Prostate gland (tissue), 2 donors: ENCODE data around the gene RUSF1.

Experiments used
- CTCF ChIP-seq, 4 experiments: fragments of 200-600 bp in 2 of 4; fragments of 450-650 bp in 2 of 4; sonication (generic) in 2 of 4; IDR thresholded peaks; 1 replicate in 3 of 4; 2 replicates in 1 of 4; pipeline ENCODE4 v1.5.1; 2016 to 2019; ENCODE audit warnings: antibody characterized with exemption in 4 of 4, mild to moderate bottlenecking in 2 of 4, moderate library complexity in 2 of 4
- POLR2A ChIP-seq: fragments of 450-650 bp; IDR thresholded peaks from one replicate; pipeline ENCODE4 v1.6.1; 2016; ENCODE audit warnings: antibody characterized with exemption, mild to moderate bottlenecking
- POLR2AphosphoS5 ChIP-seq: sonication (generic); formaldehyde crosslinking; IDR thresholded peaks from one replicate; pipeline ENCODE4 v1.6.1; 2017; ENCODE audit warnings: antibody characterized with exemption

- TF ChIP-seq CTCF (IDR thresholded peaks at IDR 0.05): no peak
- TF ChIP-seq POLR2AphosphoS5: no peak
- TF ChIP-seq POLR2A: no peak
Observed at GRCh38 chr16:31475946-31476302, 32.3 kb downstream of the RUSF1 start.
